Measurements from ENCODE around the gene APBA2.
A peak's percentile ranks its signal among the peaks of the same experiment; 100 is the strongest.

DNA sequence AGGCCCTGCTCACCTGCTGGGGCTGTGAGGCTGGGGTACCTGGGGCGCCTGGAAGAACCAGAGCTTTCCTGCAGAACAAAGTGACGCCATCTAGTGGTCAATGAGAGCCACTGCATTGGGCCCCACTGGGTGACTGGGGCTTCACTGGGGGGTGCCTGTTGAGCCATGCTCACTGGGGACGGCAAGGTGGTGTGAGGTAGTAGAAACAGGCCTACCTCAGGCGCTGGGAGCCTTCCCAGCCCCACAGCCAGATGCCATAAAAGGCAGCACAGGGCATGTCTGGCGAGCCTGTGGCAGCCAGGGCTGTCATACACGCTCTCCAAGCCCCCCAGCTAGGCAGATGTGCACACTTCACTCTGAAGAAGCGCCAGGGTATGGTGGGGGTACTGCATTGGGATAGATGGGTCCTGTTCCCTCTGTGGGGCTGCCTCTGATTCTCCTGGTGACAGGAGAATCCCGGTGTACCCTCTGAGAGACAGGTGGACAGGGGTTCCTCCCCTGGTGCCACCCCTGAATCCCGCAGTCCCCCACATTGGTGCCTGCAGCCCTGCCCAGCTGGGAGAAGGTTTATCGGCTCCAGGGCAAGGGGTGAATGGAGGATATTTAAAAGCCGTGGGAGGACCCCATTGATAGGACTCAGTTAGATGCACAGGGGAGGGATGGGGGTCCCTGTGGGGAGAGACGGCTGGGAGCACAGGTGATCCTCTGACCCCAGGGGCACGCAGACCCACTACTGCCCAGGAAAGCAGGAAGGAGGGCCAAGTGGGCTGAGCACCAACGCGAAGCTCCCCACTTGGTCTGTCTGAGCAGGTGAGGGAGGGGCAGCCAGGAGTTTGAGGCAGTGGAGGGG lies 205.1 kb downstream of the APBA2 start:
- TF ChIP-seq, protein P1, sequence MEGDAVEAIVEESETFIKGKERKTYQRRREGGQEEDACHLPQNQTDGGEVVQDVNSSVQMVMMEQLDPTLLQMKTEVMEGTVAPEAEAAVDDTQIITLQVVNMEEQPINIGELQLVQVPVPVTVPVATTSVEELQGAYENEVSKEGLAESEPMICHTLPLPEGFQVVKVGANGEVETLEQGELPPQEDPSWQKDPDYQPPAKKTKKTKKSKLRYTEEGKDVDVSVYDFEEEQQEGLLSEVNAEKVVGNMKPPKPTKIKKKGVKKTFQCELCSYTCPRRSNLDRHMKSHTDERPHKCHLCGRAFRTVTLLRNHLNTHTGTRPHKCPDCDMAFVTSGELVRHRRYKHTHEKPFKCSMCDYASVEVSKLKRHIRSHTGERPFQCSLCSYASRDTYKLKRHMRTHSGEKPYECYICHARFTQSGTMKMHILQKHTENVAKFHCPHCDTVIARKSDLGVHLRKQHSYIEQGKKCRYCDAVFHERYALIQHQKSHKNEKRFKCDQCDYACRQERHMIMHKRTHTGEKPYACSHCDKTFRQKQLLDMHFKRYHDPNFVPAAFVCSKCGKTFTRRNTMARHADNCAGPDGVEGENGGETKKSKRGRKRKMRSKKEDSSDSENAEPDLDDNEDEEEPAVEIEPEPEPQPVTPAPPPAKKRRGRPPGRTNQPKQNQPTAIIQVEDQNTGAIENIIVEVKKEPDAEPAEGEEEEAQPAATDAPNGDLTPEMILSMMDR (IDR thresholded peaks at IDR 0.05; ENCODE audit: low read depth, low read length): peak; percentile 88
- no peak for TF ChIP-seq EZH2phosphoT487 (IDR thresholded peaks at IDR 0.05; ENCODE audit: low read depth)
